ENCODE measurements around the gene UCK2.

Gene UCK2

GRCh38 chr1:165905853-165906252 lies 78.4 kb downstream of the UCK2 start:
- DNase-seq = no peak

- DNase-seq = no peak
Observed at GRCh38 chr1:165907256-165907857, 79.9 kb downstream of the UCK2 start.

GRCh38 chr1:165910764-165911421 lies 83.5 kb downstream of the UCK2 start:
- no peak for DNase-seq

GRCh38 chr1:165911609-165912281 lies 84.3 kb downstream of the UCK2 start:
- DNase-seq = no peak

GRCh38 chr1:165912638-165913037 lies 85.2 kb downstream of the UCK2 start:
- no peak for DNase-seq

- DNase-seq = peak; percentile 25
Observed at GRCh38 chr1:165914136-165914798, 86.9 kb downstream of the UCK2 start.

GRCh38 chr1:165915480-165915879 lies 88.1 kb downstream of the UCK2 start:
- no peak for DNase-seq

- no peak for DNase-seq
Observed at GRCh38 chr1:165915932-165916348, 88.5 kb downstream of the UCK2 start.

- no peak for DNase-seq
Observed at GRCh38 chr1:165917166-165917565, 89.8 kb downstream of the UCK2 start.

GRCh38 chr1:165924117-165924516 lies 96.7 kb downstream of the UCK2 start:
- no peak for DNase-seq

GRCh38 chr1:165925498-165926079 lies 98.2 kb downstream of the UCK2 start:
- DNase-seq = no peak

- no peak for DNase-seq
Observed at GRCh38 chr1:165927169-165927568, 99.8 kb downstream of the UCK2 start.

- DNase-seq = no peak
Observed at GRCh38 chr1:165928075-165928731, 100.8 kb downstream of the UCK2 start.

- DNase-seq = no peak
Observed at GRCh38 chr1:165930961-165931360, 103.5 kb downstream of the UCK2 start.

GRCh38 chr1:165933446-165934170 lies 106.2 kb downstream of the UCK2 start:
- no peak for DNase-seq

GRCh38 chr1:165936542-165936941 lies 109.1 kb downstream of the UCK2 start:
- no peak for DNase-seq

GRCh38 chr1:165937829-165938228 lies 110.4 kb downstream of the UCK2 start:
- DNase-seq = no peak

- no peak for DNase-seq
Observed at GRCh38 chr1:165938844-165939243, 111.4 kb downstream of the UCK2 start.

- DNase-seq = no peak
Observed at GRCh38 chr1:165941531-165941930, 114.1 kb downstream of the UCK2 start.

GRCh38 chr1:165942062-165942461 lies 114.6 kb downstream of the UCK2 start:
- DNase-seq = no peak

- DNase-seq = no peak
Observed at GRCh38 chr1:165942927-165943597, 115.6 kb downstream of the UCK2 start.

- DNase-seq = no peak
Observed at GRCh38 chr1:165945911-165946310, 118.5 kb downstream of the UCK2 start.

All from NCI-H1417 treated with DMSO at 0.1 percent for 48 hours (cell line).